OCI-LY7 (cell line): ENCODE measurements around the gene RNASE4. TPM values are rescaled to one million over a fixed set of nuclear protein-coding genes. Genes with fewer than 3 reads are reported as not detected.

Experiments used
- BruUV-seq: library from RNA; stranded (reverse); fragments of 400-500 nt; replicated peaks from 2 replicates; lab custom pipeline; 2021; lab: Mats Ljungman, UMichigan
- CTCF ChIA-PET: fragments of 300-600 bp; sonication (Branson Sonifier 250); formaldehyde crosslinking; loops from one replicate; lab custom pipeline; 2022; ENCODE audit warnings: antibody characterized with exemption; ENCODE audit not compliant: unreplicated experiment; lab: Charles Lee
- POLR2A ChIA-PET: fragments of 300-600 bp; sonication (Branson Sonifier 250); formaldehyde crosslinking; loops from one replicate; lab custom pipeline; 2022; ENCODE audit warnings: antibody characterized with exemption; lab: Charles Lee
- DNase-seq: peaks from one replicate; pipeline ENCODE4 v3.0.0-alpha.2; 2015; ENCODE audit warnings: low spot score
- H2AFZ ChIP-seq: fragments of 200-600 bp; sonication (generic), shearing (Covaris generic); 2 replicates; pipeline ENCODE4 v1.6.1; 2014; ENCODE audit warnings: mild to moderate bottlenecking, antibody characterized with exemption, low read length, moderate library complexity
- H3K27ac ChIP-seq: fragments of 200-600 bp; sonication (generic); 2 replicates; pipeline ENCODE4 v1.5.1; 2014; ENCODE audit warnings: mixed run types, low read depth, mild to moderate bottlenecking, moderate library complexity, low read length, inconsistent platforms; ENCODE audit not compliant: poor library complexity, severe bottlenecking
- H3K36me3 ChIP-seq: fragments of 200-600 bp; sonication (generic); 2 replicates; pipeline ENCODE4 v1.6.1; 2014; ENCODE audit warnings: mild to moderate bottlenecking, antibody characterized with exemption, low read length, moderate library complexity, mixed read lengths; ENCODE audit not compliant: insufficient read depth
- H3K4me1 ChIP-seq: fragments of 200-600 bp; sonication (generic); 2 replicates; pipeline ENCODE4 v1.5.1; 2014; ENCODE audit warnings: mild to moderate bottlenecking, low read length; ENCODE audit not compliant: insufficient read depth, poor library complexity, severe bottlenecking
- H3K4me2 ChIP-seq: fragments of 200-600 bp; sonication (generic); 2 replicates; pipeline ENCODE4 v1.6.1; 2014; ENCODE audit warnings: mild to moderate bottlenecking, low read length
- H3K4me3 ChIP-seq: fragments of 200-600 bp; sonication (generic); 2 replicates; pipeline ENCODE4 v1.5.1; 2014; ENCODE audit warnings: mild to moderate bottlenecking, low read depth, low read length; ENCODE audit not compliant: poor library complexity, severe bottlenecking
- H3K79me2 ChIP-seq: fragments of 200-600 bp; sonication (generic); 2 replicates; pipeline ENCODE4 v1.6.1; 2016; ENCODE audit warnings: low read depth, mild to moderate bottlenecking, low read length, moderate library complexity, mixed read lengths; ENCODE audit not compliant: insufficient read depth
- H3K9me2 ChIP-seq: fragments of 200-600 bp; sonication (generic); 2 replicates; pipeline ENCODE4 v1.6.1; 2016; ENCODE audit warnings: mild to moderate bottlenecking, low read length, mixed read lengths; ENCODE audit not compliant: insufficient read depth
- H3K9me3 ChIP-seq: fragments of 200-600 bp; sonication (generic); 2 replicates; pipeline ENCODE4 v1.6.1; 2014; ENCODE audit warnings: mild to moderate bottlenecking, mixed run types, low read length, mixed read lengths
- H4K20me1 ChIP-seq: fragments of 200-600 bp; sonication (generic); 2 replicates; pipeline ENCODE4 v1.6.1; 2014; ENCODE audit warnings: mild to moderate bottlenecking, antibody characterized with exemption, low read length, moderate library complexity, mixed read lengths; ENCODE audit not compliant: insufficient read depth
- EZH2phosphoT487 ChIP-seq: fragments of 200-600 bp; sonication (generic); IDR thresholded peaks from 2 replicates; pipeline ENCODE4 v1.6.1; 2018; ENCODE audit warnings: low read depth, borderline replicate concordance, mild to moderate bottlenecking, mixed run types, antibody characterized with exemption, low read length, moderate library complexity, mixed read lengths
- intact Hi-C: fragments of 100-400 bp; cut with micrococcal nuclease; formaldehyde crosslinking; loops from one replicate; pipeline ENCODE4 v1.10.0; 2022; ENCODE audit not compliant: unreplicated experiment
- total RNA-seq, 2 experiments: library from RNA; depleted of rRNA in 1 of 2; stranded (reverse); fragments of >200 nt in 1 of 2; shearing (Covaris generic) in 1 of 2; gene quantifications; 2 replicates each; pipeline ENCODE4 v1.2.3, GENCODE V29; 2014 to 2022
- TF ChIP-seq, protein P1 (sequence below): fragments of 200-600 bp; sonication (generic); conservative IDR thresholded peaks from 2 replicates; pipeline ENCODE4 v1.5.1; 2014; ENCODE audit warnings: mild to moderate bottlenecking, antibody characterized with exemption, low read length, moderate library complexity, mixed read lengths

The RNASE4 gene
- total RNA-seq, 2 experiments from 2014 or later, result not detected

DNA sequence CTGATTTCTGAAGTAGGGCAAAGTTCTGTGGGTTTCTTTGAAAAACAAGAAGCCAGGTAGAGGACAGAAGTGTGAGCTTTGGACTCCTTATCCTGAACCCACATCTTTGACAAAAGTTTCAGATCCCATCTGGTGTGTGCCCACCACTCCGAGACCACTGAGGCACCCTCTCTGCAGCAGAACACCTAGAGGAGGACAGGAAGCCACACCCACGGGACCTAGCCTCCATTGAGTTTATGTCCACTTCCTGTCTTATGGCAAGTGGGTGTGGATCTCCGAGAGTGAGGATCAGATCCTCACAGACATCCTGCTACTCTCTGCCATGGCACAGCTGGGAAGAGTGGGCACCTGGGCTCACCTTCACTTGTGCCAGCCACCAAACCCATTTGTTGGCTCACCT is 26.1 kb upstream of the RNASE4 start:
- Histone ChIP-seq H3K9me2 (no peaks in the 10 kb centered on the region), H3K79me2 (no peaks in the 10 kb centered on the region), H3K4me3 (no peak overlapping the region), H3K36me3 (no peaks in the 10 kb centered on the region), H2AFZ (no peak overlapping the region), H4K20me1 (no peaks in the 10 kb centered on the region), H3K9me3 (no peaks in the 10 kb centered on the region), H3K4me2 (no peak overlapping the region), H3K27ac (no peak overlapping the region), H3K4me1 (no peaks in the 10 kb centered on the region)
- intact Hi-C loops, result no loop called here
- CTCF ChIA-PET, result no interaction called here
- no peak for TF ChIP-seq EZH2phosphoT487
- TF ChIP-seq, protein P1, sequence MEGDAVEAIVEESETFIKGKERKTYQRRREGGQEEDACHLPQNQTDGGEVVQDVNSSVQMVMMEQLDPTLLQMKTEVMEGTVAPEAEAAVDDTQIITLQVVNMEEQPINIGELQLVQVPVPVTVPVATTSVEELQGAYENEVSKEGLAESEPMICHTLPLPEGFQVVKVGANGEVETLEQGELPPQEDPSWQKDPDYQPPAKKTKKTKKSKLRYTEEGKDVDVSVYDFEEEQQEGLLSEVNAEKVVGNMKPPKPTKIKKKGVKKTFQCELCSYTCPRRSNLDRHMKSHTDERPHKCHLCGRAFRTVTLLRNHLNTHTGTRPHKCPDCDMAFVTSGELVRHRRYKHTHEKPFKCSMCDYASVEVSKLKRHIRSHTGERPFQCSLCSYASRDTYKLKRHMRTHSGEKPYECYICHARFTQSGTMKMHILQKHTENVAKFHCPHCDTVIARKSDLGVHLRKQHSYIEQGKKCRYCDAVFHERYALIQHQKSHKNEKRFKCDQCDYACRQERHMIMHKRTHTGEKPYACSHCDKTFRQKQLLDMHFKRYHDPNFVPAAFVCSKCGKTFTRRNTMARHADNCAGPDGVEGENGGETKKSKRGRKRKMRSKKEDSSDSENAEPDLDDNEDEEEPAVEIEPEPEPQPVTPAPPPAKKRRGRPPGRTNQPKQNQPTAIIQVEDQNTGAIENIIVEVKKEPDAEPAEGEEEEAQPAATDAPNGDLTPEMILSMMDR, result no peak
- POLR2A ChIA-PET, result interaction anchor here (0.7 kb wide), 1 partner anchor 1543 kb away, joined by 4 read pairs; no protein-coding TSS in a partner anchor
- no peak for DNase-seq
- BruUV-seq, result no TSS peak

DNA sequence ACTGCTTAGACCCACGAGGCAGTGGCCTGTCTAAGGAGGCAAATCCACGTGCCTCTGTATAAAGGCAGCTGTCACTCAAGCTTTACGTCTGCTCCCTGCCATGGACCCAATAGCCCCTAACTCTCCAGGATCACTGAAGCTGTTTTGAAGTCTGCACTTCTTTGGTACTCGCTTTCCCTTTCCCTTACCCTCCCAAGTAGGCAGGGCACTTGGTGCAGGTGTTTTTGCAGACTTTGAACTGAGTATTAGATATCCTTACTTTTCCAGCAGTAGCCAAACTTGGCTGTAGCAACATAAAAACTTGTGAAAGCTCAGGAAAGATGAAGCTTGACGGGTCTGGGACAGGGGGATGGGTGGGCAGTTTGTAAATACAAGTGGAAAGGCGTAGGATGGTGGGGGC is 25.0 kb upstream of the RNASE4 start:
- POLR2A ChIA-PET, result interaction anchor here (1.1 kb wide), 1 partner anchor 23 kb away, joined by 3 read pairs; no protein-coding TSS in a partner anchor
- no peaks in the 10 kb centered on the region for H3K36me3 ChIP-seq
- no peak overlapping the region for H2AFZ ChIP-seq
- intact Hi-C loops, result no loop called here
- H3K79me2 ChIP-seq, result no peaks in the 10 kb centered on the region
- H3K27ac ChIP-seq, result no peak overlapping the region
- CTCF ChIA-PET, result no interaction called here
- TF ChIP-seq EZH2phosphoT487, result no peak
- TF ChIP-seq, protein P1, result no peak
- no peaks in the 10 kb centered on the region for H3K9me3 ChIP-seq
- no peaks in the 10 kb centered on the region for H4K20me1 ChIP-seq
- H3K4me3 ChIP-seq, result no peak overlapping the region
- DNase-seq, result no peak
- no peaks in the 10 kb centered on the region for H3K9me2 ChIP-seq
- no TSS peak for BruUV-seq
- no peak overlapping the region for H3K4me2 ChIP-seq
- H3K4me1 ChIP-seq, result no peaks in the 10 kb centered on the region

DNA sequence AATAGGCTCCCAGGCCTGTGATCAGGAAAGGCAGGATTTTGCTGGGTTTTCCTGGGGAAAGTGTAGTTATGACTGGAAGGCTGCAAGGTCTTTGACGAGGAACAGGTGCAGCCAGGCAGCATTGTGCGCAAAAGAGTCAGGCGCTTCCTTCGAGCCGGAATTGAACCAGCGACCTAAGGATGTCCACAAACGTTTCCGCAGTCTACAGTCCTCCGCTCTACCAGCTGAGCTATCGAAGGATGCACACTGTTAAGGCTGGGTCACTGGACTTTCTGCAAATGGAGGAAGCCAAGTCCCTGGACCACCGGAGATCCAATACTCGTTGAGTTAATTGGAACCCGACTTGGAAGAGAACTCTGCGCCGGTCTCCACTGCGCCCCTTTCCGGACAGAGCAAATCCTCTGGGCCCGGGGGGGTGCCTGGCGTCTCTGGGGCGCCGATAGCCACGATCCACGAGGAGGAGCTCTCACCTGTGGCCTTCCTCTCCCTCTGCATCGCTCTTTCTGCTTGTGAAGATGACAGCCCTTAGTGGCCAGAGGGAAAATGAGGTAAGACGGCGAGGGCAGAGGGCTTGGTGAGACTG is 24.5 kb upstream of the RNASE4 start:
- H3K27ac ChIP-seq, result no peak overlapping the region
- intact Hi-C loops, result no loop called here
- BruUV-seq, result no TSS peak
- no peak for DNase-seq
- CTCF ChIA-PET, result no interaction called here
- no peaks in the 10 kb centered on the region for H3K36me3 ChIP-seq
- no peak overlapping the region for H3K4me2 ChIP-seq
- H3K9me3 ChIP-seq, result no peaks in the 10 kb centered on the region
- POLR2A ChIA-PET, result interaction anchor here (1.1 kb wide), 1 partner anchor 22 kb away, joined by 3 read pairs; no protein-coding TSS in a partner anchor
- TF ChIP-seq EZH2phosphoT487, result no peak
- TF ChIP-seq, protein P1, result no peak
- H2AFZ ChIP-seq, result no peak overlapping the region
- H3K4me1 ChIP-seq, result no peaks in the 10 kb centered on the region
- H3K9me2 ChIP-seq, result no peaks in the 10 kb centered on the region
- H4K20me1 ChIP-seq, result no peaks in the 10 kb centered on the region
- no peaks in the 10 kb centered on the region for H3K79me2 ChIP-seq
- H3K4me3 ChIP-seq, result no peak overlapping the region
